HS-5 (cell line): ENCODE data around the gene AFF1.

Experiments
- DNase-seq: peaks from one replicate; pipeline ENCODE4 v3.0.0-alpha.2; 2012; ENCODE audit warnings: low read depth

Gene AFF1

GRCh38 chr4:87152310-87153041, 217.7 kb downstream of the AFF1 start:
- no peak for DNase-seq

DNA sequence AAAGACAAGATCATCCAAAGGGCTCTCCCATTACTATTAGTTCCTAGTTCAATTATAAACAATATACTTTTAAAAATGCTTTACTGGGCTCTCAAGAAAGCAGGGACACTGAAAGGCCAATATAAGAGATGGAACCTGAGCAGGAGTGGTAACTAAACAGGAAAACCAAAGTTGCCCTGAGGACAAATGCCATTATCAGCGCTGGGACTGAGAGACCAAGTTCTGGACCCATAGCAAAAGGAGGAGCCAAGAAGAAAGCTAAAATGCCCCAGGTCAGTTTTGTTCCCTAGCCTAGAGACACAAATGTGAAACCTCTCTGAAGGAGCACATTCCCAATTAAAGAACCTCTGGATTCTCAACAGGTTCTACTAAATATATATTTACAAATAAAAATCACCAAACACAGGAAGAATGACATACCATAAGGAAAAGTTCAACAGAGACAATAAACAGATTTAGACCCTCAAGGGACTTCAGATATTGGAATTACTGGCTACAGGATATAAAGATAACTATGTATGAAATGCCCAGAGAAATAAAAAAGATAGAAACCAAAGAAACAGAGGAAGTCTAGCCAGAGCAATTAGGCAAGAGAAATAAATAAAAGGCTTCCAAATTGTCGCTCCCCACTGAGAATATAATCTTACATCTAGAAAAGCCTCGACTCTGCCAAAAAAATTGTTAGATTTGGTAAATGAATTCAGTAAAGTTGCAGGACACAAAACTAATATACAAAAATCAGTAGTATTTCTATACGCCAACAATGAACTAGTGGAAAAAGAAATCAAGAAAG, 218.5 kb downstream of the AFF1 start:
- no peak for DNase-seq

- DNase-seq: no peak
Measured at GRCh38 chr4:87165892-87166291, 231.1 kb downstream of the AFF1 start.

DNA sequence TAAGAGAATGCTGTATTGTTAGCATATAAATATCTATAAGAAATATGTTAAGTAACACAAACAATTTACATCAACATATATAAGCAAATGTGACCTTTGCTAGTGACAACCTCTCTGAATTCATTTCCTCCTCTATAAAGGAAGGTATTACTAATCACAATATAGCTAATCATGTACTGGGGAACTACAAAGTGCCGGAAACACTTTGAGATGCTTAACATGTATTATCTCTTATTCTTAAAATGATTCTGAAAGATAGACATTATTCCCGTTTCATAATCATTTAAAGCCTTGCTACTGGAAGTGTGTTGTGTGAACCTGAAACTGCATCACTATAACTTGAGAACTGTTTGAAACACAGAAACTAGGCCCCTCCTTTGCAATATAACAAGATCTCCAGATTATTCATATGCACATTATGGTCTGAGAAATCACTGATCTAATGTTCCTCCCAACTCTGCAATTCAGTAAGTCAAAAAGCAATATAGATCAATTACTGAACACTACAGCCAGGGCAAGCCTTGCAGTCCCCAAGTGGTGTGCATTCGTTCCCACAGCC, 231.6 kb downstream of the AFF1 start:
- DNase-seq: no peak

DNA sequence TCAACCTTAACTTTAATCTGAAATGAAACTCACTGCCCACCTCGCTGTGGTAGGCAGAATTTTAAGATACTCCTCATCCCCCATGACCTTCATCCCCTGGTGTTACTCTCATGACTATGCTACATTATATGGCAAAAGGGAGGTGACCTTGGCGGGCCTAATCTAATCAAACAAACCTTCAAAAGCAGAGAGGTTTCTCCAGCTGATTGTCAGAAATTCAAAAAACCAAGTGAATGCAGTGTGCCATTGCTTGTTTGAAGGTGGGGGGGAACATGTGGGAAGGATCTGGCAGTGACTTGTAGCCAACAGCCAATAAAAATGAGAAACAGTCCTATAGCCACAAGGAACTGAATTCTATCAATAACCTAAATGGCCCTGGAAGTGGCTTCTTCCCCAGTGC, 237.1 kb downstream of the AFF1 start:
- no peak for DNase-seq

- no peak for DNase-seq
Measured at GRCh38 chr4:87174672-87175071, 239.9 kb downstream of the AFF1 start.

DNA sequence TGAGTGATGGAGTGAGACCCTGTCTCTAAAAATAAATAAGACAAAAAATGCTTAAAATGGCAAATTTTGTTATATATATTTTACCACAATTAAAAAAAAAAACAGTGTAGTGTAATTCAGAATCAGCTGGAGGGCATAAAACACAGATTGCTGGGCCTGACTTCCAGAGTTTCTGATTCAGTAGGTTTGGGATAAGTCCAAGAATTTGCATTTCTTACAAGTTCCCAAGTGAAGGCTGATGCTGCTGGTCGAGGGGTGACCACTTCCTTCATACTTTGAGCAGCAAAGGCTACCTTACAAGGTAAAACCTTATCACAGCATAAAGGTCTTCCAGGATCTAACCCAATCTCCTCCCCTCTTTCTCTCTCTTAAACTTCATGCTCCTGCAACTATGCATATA, 244.9 kb downstream of the AFF1 start:
- no peak for DNase-seq

DNA sequence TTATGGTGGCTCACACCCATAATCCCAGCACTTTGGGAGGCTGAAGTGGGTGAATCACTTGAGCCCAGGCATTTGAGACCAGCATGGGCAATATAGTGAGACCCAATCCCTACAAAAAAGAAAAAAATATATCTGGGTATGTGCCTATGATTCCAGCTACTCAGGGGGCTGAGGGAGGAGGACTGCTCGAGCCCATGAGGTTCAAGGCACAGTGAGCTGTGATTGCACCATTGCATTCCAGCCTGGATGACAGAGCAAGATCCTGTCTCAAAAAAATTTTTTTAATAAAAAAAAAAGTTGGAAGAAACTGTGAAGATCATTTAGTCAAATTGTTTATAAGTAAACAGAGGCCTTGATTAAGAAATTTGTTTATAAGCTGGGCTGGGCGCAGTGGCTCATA, 246.0 kb downstream of the AFF1 start:
- no peak for DNase-seq

DNA sequence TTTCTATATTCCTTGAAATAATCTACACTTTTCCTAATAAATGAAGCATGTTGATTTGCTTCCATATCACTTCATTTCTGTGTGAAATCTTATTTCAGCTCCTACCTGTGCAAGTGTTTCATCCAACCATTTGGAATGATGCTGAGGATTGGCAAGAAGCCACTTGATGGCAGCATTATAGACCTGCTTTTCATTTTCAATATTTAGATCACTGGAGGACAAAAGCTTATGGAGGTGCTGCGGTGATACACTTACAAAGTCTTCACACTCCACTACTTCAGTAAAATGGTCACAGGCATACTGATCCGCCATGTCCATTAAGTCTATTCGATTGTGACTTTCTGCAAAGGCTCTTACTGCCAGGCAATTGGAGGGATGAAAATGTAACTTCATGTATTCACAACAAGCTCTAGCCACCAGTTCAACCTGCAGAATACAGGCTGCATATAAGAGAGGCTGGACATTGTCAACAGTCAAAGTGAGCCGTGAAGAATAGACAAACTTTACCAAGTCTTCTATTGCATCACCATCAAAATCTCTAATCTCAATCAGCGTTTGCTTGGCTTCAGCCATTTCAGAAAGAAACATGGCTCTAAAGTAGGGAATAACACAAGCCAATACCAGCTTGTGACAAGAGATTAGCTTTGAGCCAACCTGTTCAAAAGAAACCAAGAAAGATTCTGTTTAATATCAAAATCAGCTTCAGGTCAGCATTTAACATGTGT, 250.5 kb downstream of the AFF1 start:
- DNase-seq: no peak

DNA sequence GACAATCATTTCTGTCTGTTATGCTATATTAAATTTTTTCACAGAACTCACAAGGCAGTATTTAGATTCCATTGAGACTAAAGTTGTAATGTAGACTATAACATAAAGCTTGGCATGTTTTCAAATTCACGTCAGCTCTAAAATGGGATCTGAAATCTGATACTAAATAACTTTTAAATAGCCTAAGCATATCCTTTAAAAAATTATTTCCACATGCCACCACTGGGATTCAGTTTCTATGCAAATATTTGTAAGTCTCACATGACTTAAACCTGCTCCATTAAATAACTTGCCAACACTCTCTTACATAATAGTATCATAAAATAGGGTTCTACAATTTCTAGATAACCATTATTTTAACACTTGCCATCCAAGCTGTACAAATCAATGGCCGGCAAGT, 253.2 kb downstream of the AFF1 start:
- DNase-seq: no peak

- no peak for DNase-seq
Measured at GRCh38 chr4:87188932-87189331, 254.1 kb downstream of the AFF1 start.
